ENCODE results near the gene ZNF593.

DNA sequence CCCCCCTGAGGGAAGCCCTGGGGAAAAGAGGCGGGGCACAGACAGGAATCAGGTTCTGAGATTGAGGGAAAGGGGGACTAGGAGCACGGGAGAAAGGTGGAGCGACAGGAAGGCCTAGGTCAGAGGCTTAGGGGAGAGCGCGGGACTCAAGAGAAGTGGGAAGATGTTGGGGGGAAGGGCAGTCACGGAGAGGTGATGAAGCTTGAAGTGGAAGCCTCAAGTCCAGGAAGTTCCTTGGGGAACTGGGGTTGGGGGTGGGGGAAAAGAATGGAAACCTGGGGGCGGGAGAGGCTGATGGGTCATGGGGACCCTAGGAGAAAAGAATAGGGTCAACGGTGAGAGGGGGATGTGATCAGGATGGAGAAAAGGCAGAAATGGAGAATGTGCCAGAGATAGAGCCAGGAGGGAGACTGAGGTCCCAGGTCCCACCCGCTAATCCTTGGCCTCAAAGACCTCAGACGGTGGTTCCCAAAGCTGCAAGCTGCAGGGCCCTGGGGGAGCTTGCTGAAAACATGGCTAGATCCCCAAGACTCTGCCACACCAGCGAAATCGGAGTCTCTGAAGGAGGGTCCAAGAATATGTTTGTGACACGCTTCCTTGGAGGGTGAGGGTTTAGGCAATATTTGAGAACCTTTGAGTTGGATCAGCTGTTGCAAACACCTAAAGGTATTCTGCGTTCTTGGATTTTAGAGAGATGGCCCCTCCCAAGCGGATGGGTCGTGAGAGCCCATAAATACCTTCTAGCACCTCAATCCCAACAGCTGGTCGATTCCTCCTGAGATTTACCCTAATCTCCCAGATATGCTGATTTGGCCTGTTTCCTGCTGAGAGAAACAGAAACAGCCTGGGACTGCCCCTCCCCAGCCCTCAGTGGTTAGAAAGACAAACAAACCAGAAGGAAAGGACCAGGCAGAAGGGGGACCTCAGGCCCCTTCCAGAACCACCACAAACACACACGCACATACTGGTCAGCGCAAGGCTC lies 4.6 kb upstream of the ZNF593 start:
- TF ChIP-seq, protein P1, sequence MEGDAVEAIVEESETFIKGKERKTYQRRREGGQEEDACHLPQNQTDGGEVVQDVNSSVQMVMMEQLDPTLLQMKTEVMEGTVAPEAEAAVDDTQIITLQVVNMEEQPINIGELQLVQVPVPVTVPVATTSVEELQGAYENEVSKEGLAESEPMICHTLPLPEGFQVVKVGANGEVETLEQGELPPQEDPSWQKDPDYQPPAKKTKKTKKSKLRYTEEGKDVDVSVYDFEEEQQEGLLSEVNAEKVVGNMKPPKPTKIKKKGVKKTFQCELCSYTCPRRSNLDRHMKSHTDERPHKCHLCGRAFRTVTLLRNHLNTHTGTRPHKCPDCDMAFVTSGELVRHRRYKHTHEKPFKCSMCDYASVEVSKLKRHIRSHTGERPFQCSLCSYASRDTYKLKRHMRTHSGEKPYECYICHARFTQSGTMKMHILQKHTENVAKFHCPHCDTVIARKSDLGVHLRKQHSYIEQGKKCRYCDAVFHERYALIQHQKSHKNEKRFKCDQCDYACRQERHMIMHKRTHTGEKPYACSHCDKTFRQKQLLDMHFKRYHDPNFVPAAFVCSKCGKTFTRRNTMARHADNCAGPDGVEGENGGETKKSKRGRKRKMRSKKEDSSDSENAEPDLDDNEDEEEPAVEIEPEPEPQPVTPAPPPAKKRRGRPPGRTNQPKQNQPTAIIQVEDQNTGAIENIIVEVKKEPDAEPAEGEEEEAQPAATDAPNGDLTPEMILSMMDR (IDR thresholded peaks at IDR 0.05): no peak
- no peak for TF ChIP-seq POLR2A (IDR thresholded peaks at IDR 0.05)
